ENCODE data around the gene TNFRSF14. TPM values are rescaled to one million over a fixed set of nuclear protein-coding genes. Genes with fewer than 3 reads are reported as not detected.

Gene TNFRSF14
- polyA plus RNA-seq (2011; rRNA removed) (0.16 and 0.29 TPM in 2 replicates), polyA plus RNA-seq (2017; fragmentation: RNase III; extraction: RNeasy Plus Mini Kit Qiagen cat#74134 plus additional on column Dnase treatment) (0.22 to 0.31 TPM (median 0.25 TPM) in 3 replicates), polyA minus RNA-seq (2011; rRNA and poly(A)+ RNA removed) (0.29 and 0.34 TPM in 2 replicates)
- polyA plus RNA-seq (2012; cell fraction: cytosol; rRNA removed) = 0.16 and 0.25 TPM in 2 replicates
- polyA plus RNA-seq (2012; cell fraction: nucleus; rRNA removed) = 1.2 and 1.6 TPM in 2 replicates

GRCh38 chr1:2556277-2556677, at the start of gene TNFRSF14:
Gene TNFRSF14, plus strand, starts transcription at chr1:2556371. Its CDS starts 294 bp downstream, at chr1:2556665.
- 46% methylated on average over 12 of the region's 16 CpGs for WGBS (ENCODE audit: missing lambda C conversion rate)
- POLR2A ChIA-PET = no interaction called here

GRCh38 chr1:2506901-2507565, 49.1 kb upstream of the TNFRSF14 start:
- CTCF ChIA-PET = interaction anchor here (0.7 kb wide), 1 partner anchor 61 kb away, joined by 3 read pairs; no protein-coding TSS in a partner anchor
- TF ChIP-seq EHF (CRISPR knock-in tag; IDR thresholded peaks at IDR 0.05) (no peak), RFX5 (IDR thresholded peaks at IDR 0.05) (no peak), CHD4 (IDR thresholded peaks at IDR 0.05; ENCODE audit: borderline replicate concordance) (no peak), NPAS2 (CRISPR knock-in tag; IDR thresholded peaks at IDR 0.05; ENCODE audit: borderline replicate concordance) (no peak), POLR2A (IDR thresholded peaks at IDR 0.05; ENCODE audit: low read length) (no peak), MAZ (IDR thresholded peaks at IDR 0.05; ENCODE audit: borderline replicate concordance, low read depth, low read length) (no peak), JUNB (IDR thresholded peaks at IDR 0.05) (no peak), ZFP36 (IDR thresholded peaks at IDR 0.05; ENCODE audit: borderline replicate concordance, partially characterized antibody) (no peak), ZNF302 (CRISPR knock-in tag; IDR thresholded peaks at IDR 0.05) (no peak), EHMT2 (IDR thresholded peaks at IDR 0.05; ENCODE audit: low read depth) (no peak), ZC3H11A (IDR thresholded peaks at IDR 0.05) (no peak), NR3C1 (IDR thresholded peaks at IDR 0.05) (no peak), KDM5A (IDR thresholded peaks at IDR 0.05) (no peak), HMGXB4 (CRISPR knock-in tag; IDR thresholded peaks at IDR 0.05; ENCODE audit: borderline replicate concordance) (no peak)
- TF ChIP-seq, protein P1, sequence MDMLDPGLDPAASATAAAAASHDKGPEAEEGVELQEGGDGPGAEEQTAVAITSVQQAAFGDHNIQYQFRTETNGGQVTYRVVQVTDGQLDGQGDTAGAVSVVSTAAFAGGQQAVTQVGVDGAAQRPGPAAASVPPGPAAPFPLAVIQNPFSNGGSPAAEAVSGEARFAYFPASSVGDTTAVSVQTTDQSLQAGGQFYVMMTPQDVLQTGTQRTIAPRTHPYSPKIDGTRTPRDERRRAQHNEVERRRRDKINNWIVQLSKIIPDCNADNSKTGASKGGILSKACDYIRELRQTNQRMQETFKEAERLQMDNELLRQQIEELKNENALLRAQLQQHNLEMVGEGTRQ (IDR thresholded peaks at IDR 0.05) = no peak
- TF ChIP-seq, protein P2, sequence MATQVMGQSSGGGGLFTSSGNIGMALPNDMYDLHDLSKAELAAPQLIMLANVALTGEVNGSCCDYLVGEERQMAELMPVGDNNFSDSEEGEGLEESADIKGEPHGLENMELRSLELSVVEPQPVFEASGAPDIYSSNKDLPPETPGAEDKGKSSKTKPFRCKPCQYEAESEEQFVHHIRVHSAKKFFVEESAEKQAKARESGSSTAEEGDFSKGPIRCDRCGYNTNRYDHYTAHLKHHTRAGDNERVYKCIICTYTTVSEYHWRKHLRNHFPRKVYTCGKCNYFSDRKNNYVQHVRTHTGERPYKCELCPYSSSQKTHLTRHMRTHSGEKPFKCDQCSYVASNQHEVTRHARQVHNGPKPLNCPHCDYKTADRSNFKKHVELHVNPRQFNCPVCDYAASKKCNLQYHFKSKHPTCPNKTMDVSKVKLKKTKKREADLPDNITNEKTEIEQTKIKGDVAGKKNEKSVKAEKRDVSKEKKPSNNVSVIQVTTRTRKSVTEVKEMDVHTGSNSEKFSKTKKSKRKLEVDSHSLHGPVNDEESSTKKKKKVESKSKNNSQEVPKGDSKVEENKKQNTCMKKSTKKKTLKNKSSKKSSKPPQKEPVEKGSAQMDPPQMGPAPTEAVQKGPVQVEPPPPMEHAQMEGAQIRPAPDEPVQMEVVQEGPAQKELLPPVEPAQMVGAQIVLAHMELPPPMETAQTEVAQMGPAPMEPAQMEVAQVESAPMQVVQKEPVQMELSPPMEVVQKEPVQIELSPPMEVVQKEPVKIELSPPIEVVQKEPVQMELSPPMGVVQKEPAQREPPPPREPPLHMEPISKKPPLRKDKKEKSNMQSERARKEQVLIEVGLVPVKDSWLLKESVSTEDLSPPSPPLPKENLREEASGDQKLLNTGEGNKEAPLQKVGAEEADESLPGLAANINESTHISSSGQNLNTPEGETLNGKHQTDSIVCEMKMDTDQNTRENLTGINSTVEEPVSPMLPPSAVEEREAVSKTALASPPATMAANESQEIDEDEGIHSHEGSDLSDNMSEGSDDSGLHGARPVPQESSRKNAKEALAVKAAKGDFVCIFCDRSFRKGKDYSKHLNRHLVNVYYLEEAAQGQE (IDR thresholded peaks at IDR 0.05) = no peak
- POLR2A ChIA-PET = no interaction called here
- 86% methylated on average over 8 of the region's 15 CpGs for WGBS (ENCODE audit: missing lambda C conversion rate)
- Histone ChIP-seq H3K27ac (no peak overlapping the region), H3K4me3 (no peak overlapping the region), H3K4me1 (no peaks in the 10 kb centered on the region), H3K4me2 (no peak overlapping the region), H3K9me3 (no peaks in the 10 kb centered on the region)
- no peak for FAIRE-seq
- no peak for DNase-seq (ENCODE audit: low read depth in 1 of 2, low spot score in 1 of 2)
- peak in 1 of 2 experiments; percentile 7; a peak in 2 of 6 replicates for ATAC-seq

More at GRCh38 chr1:2556277-2556677, at the start of gene TNFRSF14:
- Histone ChIP-seq H3K27ac (0 out of 6 replicates have a peak within 1 kb of the TSS, but pooled peaks of 1 of the 2 experiments have one; percentile 30), H3K4me3 (no peak within 1 kb of the TSS), H3K9me3 (no peaks in the 10 kb centered on the region), H3K4me1 (peaks cover 6% of the 10 kb centered on the region; the same call in 1 of the 3 replicates), H3K4me2 (peak within 1 kb of the TSS; percentile 60)
- CTCF ChIA-PET = interaction anchor here (1.2 kb wide), 1 partner anchor 9 kb away, joined by 11 read pairs; no protein-coding TSS in a partner anchor
- TF ChIP-seq CBX2 (IDR thresholded peaks at IDR 0.05; ENCODE audit: borderline replicate concordance, low read depth) = no peak
- FAIRE-seq (no peak), DNase-seq (ENCODE audit: low read depth in 1 of 2, low spot score in 1 of 2) (no peak), ATAC-seq (peak in 1 of 2 experiments; percentile 43; a peak in 3 of 6 replicates)

All from A549 (cell line).